PC-9 (cell line): ENCODE measurements around the gene GJC1.

Source experiments
- EZH2 ChIP-seq: fragments of 200-600 bp; sonication (generic); IDR thresholded peaks from 2 replicates; pipeline ENCODE4 v1.8.0; 2017; ENCODE audit warnings: antibody characterized with exemption, low read depth
- TF ChIP-seq, protein P1 (sequence below): fragments of 200-600 bp; sonication (generic); conservative IDR thresholded peaks from 2 replicates; pipeline ENCODE4 v1.6.1; 2017; ENCODE audit warnings: mixed run types, antibody characterized with exemption, mild to moderate bottlenecking, moderate library complexity

DNA sequence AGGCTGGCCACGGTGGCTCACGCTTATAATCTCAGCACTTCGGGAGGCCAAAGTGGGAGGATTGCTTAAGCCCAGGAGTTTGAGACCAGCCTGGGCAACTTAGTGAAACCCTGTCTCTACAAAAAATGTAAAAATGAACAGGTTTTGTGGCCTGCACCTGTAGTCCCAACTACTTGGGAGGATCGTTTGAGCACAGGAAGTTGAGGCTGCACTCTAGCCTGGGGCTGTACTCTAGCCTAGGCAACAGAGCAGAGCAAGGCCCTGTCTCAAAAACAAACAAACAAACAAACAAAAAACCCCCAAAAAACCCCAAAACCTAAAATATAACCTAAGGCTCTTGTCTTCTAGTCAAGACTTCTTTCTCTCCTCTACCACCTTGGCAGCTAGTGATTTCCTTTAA, 10.2 kb upstream of the GJC1 start:
- TF ChIP-seq, protein P1, sequence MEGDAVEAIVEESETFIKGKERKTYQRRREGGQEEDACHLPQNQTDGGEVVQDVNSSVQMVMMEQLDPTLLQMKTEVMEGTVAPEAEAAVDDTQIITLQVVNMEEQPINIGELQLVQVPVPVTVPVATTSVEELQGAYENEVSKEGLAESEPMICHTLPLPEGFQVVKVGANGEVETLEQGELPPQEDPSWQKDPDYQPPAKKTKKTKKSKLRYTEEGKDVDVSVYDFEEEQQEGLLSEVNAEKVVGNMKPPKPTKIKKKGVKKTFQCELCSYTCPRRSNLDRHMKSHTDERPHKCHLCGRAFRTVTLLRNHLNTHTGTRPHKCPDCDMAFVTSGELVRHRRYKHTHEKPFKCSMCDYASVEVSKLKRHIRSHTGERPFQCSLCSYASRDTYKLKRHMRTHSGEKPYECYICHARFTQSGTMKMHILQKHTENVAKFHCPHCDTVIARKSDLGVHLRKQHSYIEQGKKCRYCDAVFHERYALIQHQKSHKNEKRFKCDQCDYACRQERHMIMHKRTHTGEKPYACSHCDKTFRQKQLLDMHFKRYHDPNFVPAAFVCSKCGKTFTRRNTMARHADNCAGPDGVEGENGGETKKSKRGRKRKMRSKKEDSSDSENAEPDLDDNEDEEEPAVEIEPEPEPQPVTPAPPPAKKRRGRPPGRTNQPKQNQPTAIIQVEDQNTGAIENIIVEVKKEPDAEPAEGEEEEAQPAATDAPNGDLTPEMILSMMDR = no peak
- no peak for TF ChIP-seq EZH2
